IMR-90 (cell line): ENCODE results near the gene ABCB10. TPM values are rescaled to one million over a fixed set of nuclear protein-coding genes. Genes with fewer than 3 reads are reported as not detected.

Experiments
- ATAC-seq: fragments of 200-7000 bp; cut with Tn5 transposase; 2 replicates; pipeline ENCODE4 v1.9.1; 2020; ENCODE audit warnings: low read depth, mild to moderate bottlenecking, moderate library complexity
- BruUV-seq: library from RNA; stranded (reverse); fragments of 400-500 nt; replicated peaks from 2 replicates; lab custom pipeline; 2021; lab: Mats Ljungman, UMichigan
- CTCF ChIA-PET: fragments of 300-600 bp; formaldehyde crosslinking; extraction: SDS; loops from one replicate; lab custom pipeline; 2021; ENCODE audit warnings: antibody characterized with exemption; lab: Yijun Ruan, JAX
- POLR2A ChIA-PET: fragments of 300-600 bp; sonication (Branson Sonifier 250); formaldehyde crosslinking; loops from one replicate; lab custom pipeline; 2022; ENCODE audit warnings: antibody characterized with exemption; ENCODE audit not compliant: unreplicated experiment; lab: Charles Lee
- DNase-seq: peaks from one replicate; pipeline ENCODE4 v3.0.0; 2013
- H2AFZ ChIP-seq: replicated peaks from 2 replicates; pipeline ENCODE3; 2013; ENCODE audit warnings: low read length, mild to moderate bottlenecking; ENCODE audit not compliant: poor library complexity
- H2AK5ac ChIP-seq: 2 replicates; pipeline ENCODE4 v1.6.1; 2013; ENCODE audit warnings: low read depth, low read length, inconsistent platforms
- H2AK9ac ChIP-seq: replicated peaks from 2 replicates; pipeline ENCODE3; 2013; ENCODE audit warnings: mild to moderate bottlenecking, low read depth, low read length, moderate library complexity; ENCODE audit not compliant: poor library complexity
- H2BK120ac ChIP-seq: 2 replicates; pipeline ENCODE4 v1.6.1; 2013; ENCODE audit warnings: low read depth, low read length, inconsistent platforms
- H2BK15ac ChIP-seq: 3 replicates; pipeline ENCODE4 v1.6.1; 2013; ENCODE audit warnings: low read depth, low read length, inconsistent platforms
- H2BK20ac ChIP-seq: 2 replicates; pipeline ENCODE4 v1.6.1; 2013; ENCODE audit warnings: low read depth, mild to moderate bottlenecking, inconsistent platforms, low read length, moderate library complexity
- H2BK5ac ChIP-seq: 2 replicates; pipeline ENCODE4 v1.6.1; 2013; ENCODE audit warnings: mild to moderate bottlenecking, low read depth, low read length, inconsistent platforms; ENCODE audit not compliant: poor library complexity, severe bottlenecking
- H3K14ac ChIP-seq: replicated peaks from 2 replicates; pipeline ENCODE4 v1.6.1; 2013; ENCODE audit warnings: low read depth, low read length, inconsistent platforms
- H3K18ac ChIP-seq: 2 replicates; pipeline ENCODE4 v1.6.1; 2013; ENCODE audit warnings: low read depth, low read length, control low read depth
- H3K23ac ChIP-seq: 2 replicates; pipeline ENCODE4 v1.6.1; 2013; ENCODE audit warnings: low read depth, low read length, inconsistent platforms
- H3K27ac ChIP-seq: 2 replicates; pipeline ENCODE4 v1.5.1; 2013; ENCODE audit warnings: mild to moderate bottlenecking, control low read depth, low read length; ENCODE audit not compliant: insufficient read depth
- H3K27me3 ChIP-seq: 2 replicates; pipeline ENCODE4 v1.6.1; 2013; ENCODE audit warnings: low read length; ENCODE audit not compliant: control insufficient read depth, insufficient read depth
- H3K36me3 ChIP-seq: 2 replicates; pipeline ENCODE4 v1.6.1; 2013; ENCODE audit warnings: low read length, mixed read lengths; ENCODE audit not compliant: control insufficient read depth, insufficient read depth
- H3K4ac ChIP-seq: 2 replicates; pipeline ENCODE4 v1.6.1; 2013; ENCODE audit warnings: low read depth, low read length, inconsistent platforms
- H3K4me1 ChIP-seq: 2 replicates; pipeline ENCODE4 v1.6.1; 2013; ENCODE audit warnings: low read length, mixed read lengths; ENCODE audit not compliant: control insufficient read depth, insufficient read depth
- H3K4me2 ChIP-seq: 2 replicates; pipeline ENCODE4 v1.6.1; 2013; ENCODE audit warnings: low read depth, mild to moderate bottlenecking, control low read depth, low read length, moderate library complexity
- H3K4me3 ChIP-seq: 2 replicates; pipeline ENCODE4 v1.5.1; 2013; ENCODE audit warnings: low read depth, mild to moderate bottlenecking, control low read depth, low read length, moderate library complexity; ENCODE audit not compliant: insufficient read depth
- H3K56ac ChIP-seq: 2 replicates; pipeline ENCODE4 v1.6.1; 2013; ENCODE audit warnings: low read length, inconsistent platforms; ENCODE audit not compliant: insufficient read depth; ENCODE audit errors: extremely low read depth
- H3K79me1 ChIP-seq, 2 experiments: 2 replicates each; pipeline ENCODE4 v1.6.1; 2013; ENCODE audit warnings: low read length in 2 of 2, inconsistent platforms in 1 of 2, low read depth in 1 of 2
- H3K9ac ChIP-seq: 2 replicates; pipeline ENCODE4 v1.6.1; 2013; ENCODE audit warnings: low read depth, low read length, control low read depth
- H3K9me1 ChIP-seq: 2 replicates; pipeline ENCODE4 v1.6.1; 2013; ENCODE audit warnings: low read length, inconsistent platforms; ENCODE audit not compliant: insufficient read depth
- H3K9me3 ChIP-seq: 2 replicates; pipeline ENCODE4 v1.6.1; 2013; ENCODE audit warnings: low read length; ENCODE audit not compliant: control insufficient read depth, insufficient read depth
- H4K20me1 ChIP-seq: 2 replicates; pipeline ENCODE4 v1.6.1; 2013; ENCODE audit warnings: low read length, inconsistent platforms; ENCODE audit not compliant: insufficient read depth
- H4K5ac ChIP-seq: 2 replicates; pipeline ENCODE4 v1.6.1; 2013; ENCODE audit warnings: mild to moderate bottlenecking, low read depth, low read length, control low read depth
- H4K8ac ChIP-seq, 2 experiments: 2 replicates each; pipeline ENCODE4 v1.6.1; 2013; ENCODE audit warnings: low read depth in 2 of 2, low read length in 2 of 2, control low read depth in 1 of 2, inconsistent platforms in 1 of 2
- H4K91ac ChIP-seq: 2 replicates; pipeline ENCODE4 v1.6.1; 2013; ENCODE audit warnings: low read depth, low read length, inconsistent platforms; ENCODE audit not compliant: insufficient read depth
- BHLHE40 ChIP-seq: fragments of 150-350 bp; IDR thresholded peaks from 2 replicates; pipeline ENCODE4 v1.6.1; 2016; ENCODE audit warnings: mild to moderate bottlenecking, low read depth, low read length
- CEBPB ChIP-seq: IDR thresholded peaks from 2 replicates; pipeline ENCODE4 v1.6.1; 2012; ENCODE audit warnings: low read depth, low read length, improper control_type of control experiment
- CHD1 ChIP-seq: IDR thresholded peaks from 2 replicates; pipeline ENCODE4 v1.6.1; 2012; ENCODE audit warnings: low read depth, low read length, improper control_type of control experiment
- MAFK ChIP-seq: IDR thresholded peaks from 2 replicates; pipeline ENCODE4 v1.6.1; 2012; ENCODE audit warnings: low read depth, low read length, improper control_type of control experiment
- MAZ ChIP-seq: IDR thresholded peaks from 2 replicates; pipeline ENCODE4 v1.6.1; 2012; ENCODE audit warnings: low read depth, mild to moderate bottlenecking, low read length, improper control_type of control experiment, moderate library complexity, borderline replicate concordance
- MXI1 ChIP-seq: IDR thresholded peaks from 2 replicates; pipeline ENCODE4 v1.6.1; 2012; ENCODE audit warnings: low read depth, mild to moderate bottlenecking, low read length, moderate library complexity, borderline replicate concordance
- NFE2L2 ChIP-seq: fragments of 150-350 bp; IDR thresholded peaks from 2 replicates; pipeline ENCODE4 v1.6.1; 2016; ENCODE audit warnings: low read depth, mild to moderate bottlenecking, low read length
- POLR2A ChIP-seq: IDR thresholded peaks from 2 replicates; pipeline ENCODE4 v1.6.1; 2012; ENCODE audit warnings: mild to moderate bottlenecking, low read depth, low read length
- RAD21 ChIP-seq: IDR thresholded peaks from 2 replicates; pipeline ENCODE4 v1.6.1; 2012; ENCODE audit warnings: low read length, improper control_type of control experiment
- RCOR1 ChIP-seq: IDR thresholded peaks from 2 replicates; pipeline ENCODE4 v1.6.1; 2012; ENCODE audit warnings: mild to moderate bottlenecking, low read length, improper control_type of control experiment; ENCODE audit not compliant: insufficient replicate concordance
- RFX5 ChIP-seq: IDR thresholded peaks from 2 replicates; pipeline ENCODE4 v1.8.0; 2012; ENCODE audit warnings: low read depth, mild to moderate bottlenecking, low read length, moderate library complexity
- WGBS, 2 experiments: methylation state at CpG; one replicate each; pipeline versions ENCODE4 v1.1.5 to v1.1.7; 2013; ENCODE audit warnings: missing lambda C conversion rate in 2 of 2; ENCODE audit not compliant: insufficient read length in 1 of 2; ENCODE audit errors: extremely low coverage in 2 of 2; 5-methylcytosine and 5-hydroxymethylcytosine counted together
- dilution Hi-C: fragments of 300-500 bp; cut with HindIII; formaldehyde crosslinking; loops from one replicate; pipeline ENCODE4 v1.14.3; 2018; ENCODE audit warnings: low sequenced_read_pairs; ENCODE audit not compliant: unreplicated experiment
- in situ Hi-C: fragments of 300-500 bp; cut with MboI; formaldehyde crosslinking; loops from 3 replicates; pipeline ENCODE4 v1.14.3; 2019; ENCODE audit warnings: low sequenced_read_pairs, inconsistent platforms, mixed read lengths
- intact Hi-C: fragments of 100-400 bp; cut with micrococcal nuclease; formaldehyde crosslinking; loops from 2 replicates; pipeline ENCODE4 v1.10.0; 2022
- polyA plus RNA-seq, 3 experiments: library from polyadenylated mRNA; depleted of rRNA; stranded (reverse); fragments of >200 nt; gene quantifications; 2 replicates each; pipeline ENCODE4 v1.2.3, GENCODE V29; 2012; ENCODE audit warnings: low replicate concordance in 1 of 3
- total RNA-seq: library from RNA; depleted of rRNA; stranded (reverse); fragments of >200 nt; gene quantifications from 2 replicates; pipeline ENCODE4 v1.2.3, GENCODE V29; 2012
- TF ChIP-seq, protein P1 (sequence below): fragments of 150-350 bp; IDR thresholded peaks from 2 replicates; pipeline ENCODE4 v1.6.1; 2017; ENCODE audit warnings: mild to moderate bottlenecking, antibody characterized with exemption, low read length, low read depth

ABCB10 gene
- total and polyA plus RNA-seq, 2 of the 4 experiments (the other 2 are of a cell fraction) = 6.5 to 10.9 TPM

DNA sequence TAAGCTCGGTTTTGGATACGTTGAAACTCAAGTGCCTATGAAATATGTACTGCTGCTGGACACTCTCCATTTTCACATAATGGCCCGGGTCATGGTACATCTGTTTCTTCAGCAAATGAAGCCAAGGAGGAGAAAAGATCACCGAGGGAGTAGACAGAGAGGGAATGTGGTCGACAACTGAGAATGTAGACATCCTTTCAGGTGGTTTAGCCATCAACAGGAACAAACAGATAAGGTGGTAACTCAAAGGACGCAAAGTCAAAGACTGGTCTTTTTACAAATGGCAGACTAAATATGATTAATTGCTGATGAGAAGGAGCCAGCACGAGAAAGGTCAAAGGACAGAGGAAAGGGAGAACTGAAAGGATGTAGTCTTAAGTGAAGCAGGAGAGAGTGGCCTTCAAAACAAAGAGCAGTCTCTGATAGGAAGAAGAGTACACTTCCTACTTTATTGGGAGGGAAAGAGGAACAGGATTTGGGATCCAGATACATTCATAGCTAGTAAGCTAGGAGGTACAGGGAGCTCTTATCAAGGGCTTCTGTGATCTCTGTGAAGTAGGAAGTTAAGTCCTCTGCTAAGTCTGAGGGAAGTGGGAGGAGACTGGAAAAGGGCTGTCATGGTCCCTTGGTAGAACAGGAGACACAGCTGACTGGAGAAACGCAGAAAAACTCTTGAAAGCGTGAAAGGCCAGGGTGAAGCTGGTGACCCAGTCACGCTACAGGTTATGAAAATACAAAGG, 78.7 kb downstream of the ABCB10 start (continued):
- TF ChIP-seq, protein P1, sequence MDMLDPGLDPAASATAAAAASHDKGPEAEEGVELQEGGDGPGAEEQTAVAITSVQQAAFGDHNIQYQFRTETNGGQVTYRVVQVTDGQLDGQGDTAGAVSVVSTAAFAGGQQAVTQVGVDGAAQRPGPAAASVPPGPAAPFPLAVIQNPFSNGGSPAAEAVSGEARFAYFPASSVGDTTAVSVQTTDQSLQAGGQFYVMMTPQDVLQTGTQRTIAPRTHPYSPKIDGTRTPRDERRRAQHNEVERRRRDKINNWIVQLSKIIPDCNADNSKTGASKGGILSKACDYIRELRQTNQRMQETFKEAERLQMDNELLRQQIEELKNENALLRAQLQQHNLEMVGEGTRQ = no peak

DNA sequence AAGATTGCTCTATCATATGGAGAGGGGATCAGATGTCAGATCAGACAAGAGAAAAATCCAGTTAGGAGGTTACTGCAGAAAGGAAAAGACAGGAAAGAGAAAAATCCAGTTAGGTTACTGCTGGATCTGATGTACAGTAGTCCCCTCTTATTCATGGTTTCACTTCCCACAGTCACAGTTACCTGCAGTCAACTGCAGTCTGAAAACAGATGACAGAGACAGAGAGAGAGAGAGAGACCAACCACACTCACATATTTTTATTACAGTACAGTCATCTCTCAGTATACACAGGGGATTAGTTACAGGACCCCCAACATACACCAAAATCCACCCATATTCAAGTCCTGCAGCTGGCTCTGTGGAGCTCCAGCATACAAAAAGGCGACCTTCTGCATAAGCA, 79.7 kb downstream of the ABCB10 start:
- Histone ChIP-seq H3K23ac (no peak overlapping the region), H3K9ac (no peak overlapping the region), H3K56ac (no peak overlapping the region), H2AK5ac (no peak overlapping the region), H3K4ac (no peak overlapping the region), H4K8ac (no peak overlapping the region), H3K18ac (no peak overlapping the region), H3K4me3 (no peak overlapping the region), H3K4me2 (no peak overlapping the region), H3K27ac (no peak overlapping the region), H2BK15ac (no peak overlapping the region), H4K20me1 (no peaks in the 10 kb centered on the region; the same call in 1 of the 2 replicates), H2AFZ (no peak overlapping the region), H3K27me3 (no peaks in the 10 kb centered on the region), H4K5ac (no peak overlapping the region), H2BK20ac (no peak overlapping the region), H3K79me1 (peaks cover 12 to 15% of the 10 kb centered on the region in 2 experiments; a peak in 3 of 4 replicates), H2BK5ac (no peak overlapping the region), H3K9me3 (no peaks in the 10 kb centered on the region), H3K14ac (no peak overlapping the region), H3K4me1 (no peaks in the 10 kb centered on the region), H4K91ac (no peak overlapping the region), H2BK120ac (no peak overlapping the region), H3K36me3 (peaks cover 32% of the 10 kb centered on the region), H3K9me1 (no peaks in the 10 kb centered on the region), H2AK9ac (no peak overlapping the region)
- BruUV-seq = no TSS peak
- CTCF ChIA-PET = no interaction called here
- ATAC-seq (no peak), DNase-seq (no peak)
- POLR2A ChIA-PET = no interaction called here
- in situ Hi-C loops (no loop called here), dilution Hi-C loops (loop anchor here (25.0 kb wide), 1 partner anchor 217 kb away; the partner anchor contains the start of gene RAB4A), intact Hi-C loops (no loop called here)
- no peak for TF ChIP-seq RCOR1
- no peak for TF ChIP-seq MAZ
- no peak for TF ChIP-seq NFE2L2
- TF ChIP-seq BHLHE40 = no peak
- TF ChIP-seq POLR2A = no peak
- TF ChIP-seq RFX5 = no peak
- no peak for TF ChIP-seq CEBPB
- TF ChIP-seq, protein P1 = no peak
- TF ChIP-seq MXI1 = no peak
- no peak for TF ChIP-seq CHD1
- TF ChIP-seq MAFK = no peak
- TF ChIP-seq RAD21 = no peak
- WGBS, 2 experiments = no CpG with 5 or more reads among the region's 1 CpG
